Activated naive CD4-positive, alpha-beta T cell treated with Interleukin-2 at 50 U/mL for 16 hours (primary cell): ENCODE data around the gene NAA60.

Source experiments
- DNase-seq: peaks from one replicate; pipeline ENCODE4 v3.0.0-alpha.2; 2020

The NAA60 gene

DNA sequence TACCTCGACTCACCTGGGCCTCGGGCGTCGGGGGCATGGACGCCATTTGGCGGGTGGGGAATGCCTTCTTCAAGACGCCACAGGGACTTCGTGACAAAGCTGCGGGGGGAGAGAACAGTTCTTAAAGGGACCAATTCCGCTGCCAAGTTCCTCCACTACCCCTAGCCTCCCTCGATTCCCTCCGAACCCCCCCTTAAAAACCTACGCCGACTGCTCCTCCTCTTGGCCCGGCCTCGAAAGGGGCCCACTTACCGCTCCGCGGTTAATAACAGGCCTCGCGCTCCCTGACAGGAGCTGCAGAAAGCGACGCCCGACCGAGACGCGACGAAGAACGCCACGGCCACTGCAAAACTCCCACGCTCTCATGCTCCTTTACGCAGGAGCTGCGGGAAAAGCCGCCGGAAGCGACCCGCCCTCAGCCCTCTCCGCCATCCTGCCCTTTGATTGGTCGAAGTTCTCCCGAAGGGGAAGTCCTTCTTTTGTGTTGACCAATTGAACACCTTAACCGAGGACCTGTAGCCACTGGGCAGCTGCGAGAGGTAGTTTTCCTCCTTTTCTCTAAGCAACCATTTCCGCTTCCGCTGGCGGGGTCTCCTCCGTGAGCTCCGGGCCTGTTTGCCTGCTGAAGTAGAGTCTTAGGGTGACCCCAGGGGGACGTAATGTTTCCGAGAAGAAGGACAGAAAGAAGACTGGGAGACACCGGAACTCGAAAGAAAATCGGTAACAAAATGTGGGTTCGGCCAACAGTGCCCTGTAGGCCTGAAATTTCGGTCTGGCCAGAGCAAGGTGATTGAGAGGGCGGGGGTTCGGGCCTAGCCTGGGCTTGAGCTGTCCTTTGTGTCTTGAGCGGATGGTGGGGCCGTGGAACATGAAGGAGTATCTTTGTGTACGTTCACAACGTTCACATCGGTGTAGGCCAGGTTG is at the start of gene NAA60, which contains the start of gene ZNF597:
TSS of gene NAA60 (plus strand) at position 573 of the 924 bp plus-strand sequence. CDS start 32,548 bp downstream, outside the sequence.
TSS of gene ZNF597 (minus strand) at position 397 of the 924 bp plus-strand sequence. CDS start at position 46, 351 bp downstream.
- DNase-seq: peak; percentile 83

DNA sequence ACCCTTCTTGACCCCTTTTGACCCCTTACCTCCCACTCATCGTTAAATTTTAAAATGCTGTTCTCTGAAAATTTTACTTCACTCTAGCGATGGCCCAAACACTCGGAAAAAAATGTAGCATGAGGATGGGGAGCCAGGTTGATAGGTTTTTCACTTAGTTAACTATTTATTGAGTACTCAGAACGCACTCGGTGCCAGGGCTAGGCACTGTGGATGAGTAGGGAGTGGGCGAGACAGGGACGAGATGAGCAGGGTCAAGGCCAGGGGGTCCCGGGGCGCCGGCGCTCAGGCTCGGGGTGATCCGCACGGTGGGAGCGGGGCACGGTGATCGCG is 43.1 kb upstream of the NAA60 start:
- no peak for DNase-seq

- DNase-seq: peak; percentile 99
These were observed 42.4 kb upstream of the NAA60 start, which contains the start of the genes ZNF174 and ZSCAN32 for GRCh38 chr16:3400779-3401688. Gene ZNF174 (plus strand): TSS chr16:3401215. CDS start chr16:3402005, 790 bp downstream. Gene ZSCAN32 (minus strand): TSS chr16:3401004. CDS start chr16:3397557, 3,447 bp downstream.

- DNase-seq: no peak
These were observed 41.6 kb upstream of the NAA60 start for GRCh38 chr16:3401719-3402397.

DNA sequence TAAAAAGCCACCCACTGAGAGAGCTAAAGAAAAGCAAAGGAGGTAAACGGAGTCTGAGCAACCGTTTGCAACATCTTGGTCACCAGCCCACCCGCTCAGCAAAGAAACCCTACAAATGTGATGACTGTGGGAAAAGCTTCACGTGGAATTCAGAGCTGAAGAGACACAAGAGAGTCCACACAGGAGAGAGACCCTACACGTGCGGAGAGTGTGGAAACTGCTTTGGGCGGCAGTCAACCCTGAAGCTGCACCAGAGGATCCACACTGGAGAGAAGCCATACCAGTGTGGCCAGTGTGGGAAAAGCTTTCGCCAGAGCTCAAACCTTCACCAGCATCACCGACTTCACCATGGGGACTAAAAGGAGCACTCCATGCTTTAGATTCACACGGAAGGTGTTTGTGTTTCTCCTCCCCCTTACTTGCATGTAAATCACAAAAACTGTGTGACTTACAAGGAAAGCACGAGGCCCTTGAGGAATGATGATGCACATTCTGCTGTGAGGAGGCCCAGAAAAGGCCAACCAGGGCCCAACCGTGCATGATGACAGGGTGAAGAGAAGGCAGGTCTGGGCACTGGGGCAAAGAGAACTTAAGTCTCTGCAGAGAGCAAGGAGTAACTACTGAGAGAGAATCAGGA is 34.8 kb upstream of the NAA60 start:
- no peak for DNase-seq

- no peak for DNase-seq
These were observed 29.6 kb upstream of the NAA60 start for GRCh38 chr16:3413730-3414379.

- DNase-seq: peak; percentile 64
These were observed 11.7 kb upstream of the NAA60 start for GRCh38 chr16:3431779-3432219.

GRCh38 chr16:3434373-3434772 is 9.1 kb upstream of the NAA60 start:
- DNase-seq: no peak

DNA sequence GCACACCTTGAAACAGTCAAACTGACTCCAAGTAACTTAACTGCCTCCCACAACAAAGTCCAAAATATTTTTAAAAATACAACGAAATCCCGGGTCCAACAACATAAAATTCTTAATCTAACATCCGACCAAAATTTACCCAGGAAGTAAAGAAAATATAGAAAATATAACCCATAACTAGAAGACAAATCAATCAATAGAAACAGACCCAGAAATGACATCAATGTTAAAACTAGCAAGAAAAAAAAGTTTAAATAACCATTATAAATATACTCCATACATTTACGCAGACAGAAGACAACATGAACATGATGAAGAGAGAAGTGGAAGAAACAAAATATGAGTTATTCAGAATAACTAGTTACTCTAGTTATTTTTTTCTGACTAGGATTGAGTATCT is 3.8 kb upstream of the NAA60 start:
- no peak for DNase-seq

- DNase-seq: peak; percentile 51
These were observed 530 bp downstream of the NAA60 start for GRCh38 chr16:3444032-3444388.

GRCh38 chr16:3454093-3454492 is 10.6 kb downstream of the NAA60 start:
- no peak for DNase-seq

- DNase-seq: no peak
These were observed 11.2 kb downstream of the NAA60 start for GRCh38 chr16:3454631-3455147.

GRCh38 chr16:3457434-3458252 is 14.2 kb downstream of the NAA60 start:
- peak; percentile 91 for DNase-seq

DNA sequence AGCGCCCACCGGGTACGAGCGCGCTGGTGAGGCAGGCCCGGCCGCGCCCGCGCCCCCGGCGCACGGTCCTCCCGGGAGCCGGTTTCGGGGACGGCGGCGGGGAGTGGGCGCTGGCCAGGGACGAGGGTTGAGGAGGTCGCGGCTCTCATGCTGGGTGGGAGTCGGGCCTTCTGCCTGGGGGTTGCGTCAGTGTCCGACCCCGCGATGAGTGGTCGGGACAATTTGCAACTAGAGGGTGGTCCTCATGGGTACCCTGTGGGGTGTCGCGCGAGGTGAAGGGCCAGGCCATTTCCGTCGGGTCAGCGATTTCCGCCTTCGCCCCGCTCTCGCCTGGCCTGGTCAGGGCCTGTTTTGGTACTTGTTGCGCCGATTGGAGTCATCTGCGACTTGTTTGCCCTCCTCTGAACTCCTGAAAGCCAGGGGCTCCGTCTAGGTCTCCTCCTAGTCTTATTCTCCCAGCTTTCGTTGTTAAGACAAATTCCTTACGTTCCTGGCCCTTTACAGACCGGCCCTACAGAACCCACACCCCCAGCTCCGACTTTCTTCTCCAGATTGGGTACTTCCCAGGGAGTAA is 14.9 kb downstream of the NAA60 start:
- peak; percentile 12 for DNase-seq

DNA sequence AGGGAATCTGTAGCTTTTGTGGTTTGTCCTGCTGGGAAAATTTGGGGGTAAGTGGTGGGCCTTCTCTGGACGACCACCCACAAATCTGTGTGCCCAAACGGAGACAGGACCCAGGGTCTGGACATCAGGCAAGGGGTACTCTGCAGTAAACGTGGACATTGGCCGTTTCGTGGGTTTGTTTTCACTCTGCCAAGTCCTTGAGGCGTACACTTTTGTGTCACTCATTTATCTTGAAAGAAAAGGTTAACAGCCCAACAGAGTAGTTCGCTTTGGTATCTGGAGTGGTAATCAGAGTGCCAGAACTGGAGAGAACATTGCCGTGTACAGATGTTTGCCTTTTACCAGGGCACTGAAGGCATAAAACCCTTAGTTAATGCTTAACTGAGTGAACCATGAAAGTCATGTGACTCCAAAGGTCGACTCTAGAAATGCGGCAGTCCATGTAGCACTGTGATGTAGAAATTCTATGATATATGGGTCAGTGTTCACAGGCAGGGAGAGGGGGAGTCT is 15.4 kb downstream of the NAA60 start:
- DNase-seq: no peak

DNA sequence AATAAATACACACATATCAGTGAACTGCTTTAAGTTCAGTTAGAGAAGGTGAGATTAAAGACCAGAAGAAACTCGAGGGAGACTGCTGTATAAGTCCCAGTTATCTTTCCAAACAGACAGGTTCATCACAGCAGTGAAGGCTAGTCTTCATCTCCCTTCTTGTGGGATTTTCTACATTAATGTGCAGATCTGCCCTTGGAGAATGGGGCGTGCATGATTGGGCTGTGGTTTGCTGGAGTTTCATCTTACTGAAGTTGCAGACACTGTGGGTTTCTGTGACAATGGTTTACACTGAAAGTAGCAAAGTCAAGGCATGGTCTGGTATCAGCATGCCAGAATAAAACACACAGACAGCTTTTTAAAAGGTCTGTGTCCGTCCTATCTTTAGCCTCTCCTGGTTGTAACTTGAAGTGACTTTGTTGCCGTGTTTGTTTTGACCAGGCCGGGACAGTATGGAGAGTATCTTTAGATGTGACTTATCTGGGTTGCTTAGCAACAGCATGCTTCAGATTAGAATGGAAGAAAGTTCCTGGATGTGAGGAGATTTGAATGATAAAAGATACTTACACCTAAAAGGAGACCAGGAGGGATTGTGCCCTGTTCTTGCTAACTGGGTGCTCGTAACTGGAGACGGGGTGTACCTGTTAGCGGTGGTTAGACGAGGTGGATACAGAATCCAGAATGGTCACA is 16.1 kb downstream of the NAA60 start:
- peak; percentile 31 for DNase-seq

GRCh38 chr16:3460121-3460520 is 16.6 kb downstream of the NAA60 start:
- DNase-seq: no peak

GRCh38 chr16:3460585-3460984 is 17.1 kb downstream of the NAA60 start:
- no peak for DNase-seq

DNA sequence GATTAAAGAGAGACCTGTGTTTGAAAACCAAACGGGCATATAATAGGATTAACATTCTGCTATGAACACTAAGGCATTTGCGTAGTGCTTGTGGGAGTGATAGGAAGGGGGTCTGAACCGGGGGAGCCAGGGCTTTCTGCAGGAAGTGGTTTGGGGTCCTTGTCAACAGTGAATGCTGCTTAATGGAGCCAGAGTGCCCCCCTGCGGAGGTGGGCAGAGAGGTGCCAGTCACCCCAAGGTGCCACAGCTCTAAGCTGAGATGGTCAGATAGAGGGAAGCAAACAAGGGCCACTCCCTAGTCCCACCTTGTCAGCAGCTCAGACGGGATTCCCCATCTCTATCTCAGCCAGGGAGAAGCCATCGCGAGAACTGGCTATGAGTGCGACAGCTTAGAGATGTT is 17.7 kb downstream of the NAA60 start:
- DNase-seq: no peak
